ENCODE results near the gene DNM2. TPM values are rescaled to one million over a fixed set of nuclear protein-coding genes. Genes with fewer than 3 reads are reported as not detected.

The DNM2 gene
- total RNA-seq, 1 donor from 2014 or later, result 156 TPM

GRCh38 chr19:10699650-10700335 lies 18.1 kb upstream of the DNM2 start:
- no peaks in the 10 kb centered on the region for H3K27me3 ChIP-seq (ENCODE audit: low read depth)
- no peaks in the 10 kb centered on the region for H3K9me3 ChIP-seq (replicated peaks)
- H3K4me3 ChIP-seq, result no peak overlapping the region
- intact Hi-C loops (cut with micrococcal nuclease), result no loop called here
- TF ChIP-seq CTCF (IDR thresholded peaks at IDR 0.05; ENCODE audit: borderline replicate concordance), result peak; percentile 65
- peaks cover 33% of the 10 kb centered on the region for H3K4me1 ChIP-seq
- peaks cover 5% of the 10 kb centered on the region for H3K36me3 ChIP-seq
- no peak overlapping the region for H3K27ac ChIP-seq (replicated peaks)
- no peak for DNase-seq

- H3K4me3 ChIP-seq, result peak overlapping the region; percentile 94
- H3K36me3 ChIP-seq, result peaks cover 5% of the 10 kb centered on the region
These were observed 15.8 kb upstream of the DNM2 start for GRCh38 chr19:10701955-10702525.

GRCh38 chr19:10706990-10707389 lies 10.9 kb upstream of the DNM2 start:
- H3K4me3 ChIP-seq, result no peak overlapping the region
- H3K36me3 ChIP-seq, result peaks cover 27% of the 10 kb centered on the region
- H3K27me3 ChIP-seq (ENCODE audit: low read depth), result no peaks in the 10 kb centered on the region
- TF ChIP-seq CTCF (IDR thresholded peaks at IDR 0.05; ENCODE audit: borderline replicate concordance), result no peak
- no peak for DNase-seq
- no peak overlapping the region for H3K27ac ChIP-seq (replicated peaks)
- H3K4me1 ChIP-seq, result peaks cover 5% of the 10 kb centered on the region
- no peaks in the 10 kb centered on the region for H3K9me3 ChIP-seq (replicated peaks)
- intact Hi-C loops (cut with micrococcal nuclease), result no loop called here

More at GRCh38 chr19:10701955-10702525, 15.8 kb upstream of the DNM2 start:
- intact Hi-C loops (cut with micrococcal nuclease), result no loop called here
- Histone ChIP-seq H3K27ac (replicated peaks) (peak overlapping the region; percentile 84), H3K4me1 (peaks cover 18% of the 10 kb centered on the region), H3K27me3 (ENCODE audit: low read depth) (no peaks in the 10 kb centered on the region), H3K9me3 (replicated peaks) (no peaks in the 10 kb centered on the region)
- no peak for DNase-seq
- no peak for TF ChIP-seq CTCF (IDR thresholded peaks at IDR 0.05; ENCODE audit: borderline replicate concordance)

GRCh38 chr19:10707440-10707839 lies 10.4 kb upstream of the DNM2 start:
- no peak for DNase-seq

GRCh38 chr19:10708291-10708690 lies 9.6 kb upstream of the DNM2 start:
- Histone ChIP-seq H3K36me3 (peaks cover 38% of the 10 kb centered on the region), H3K9me3 (replicated peaks) (no peaks in the 10 kb centered on the region), H3K27ac (replicated peaks) (no peak overlapping the region), H3K4me3 (no peak overlapping the region), H3K4me1 (no peaks in the 10 kb centered on the region), H3K27me3 (ENCODE audit: low read depth) (no peaks in the 10 kb centered on the region)
- DNase-seq, result no peak
- intact Hi-C loops (cut with micrococcal nuclease), result no loop called here
- TF ChIP-seq CTCF (IDR thresholded peaks at IDR 0.05; ENCODE audit: borderline replicate concordance), result no peak

More at GRCh38 chr19:10707440-10707839, 10.4 kb upstream of the DNM2 start:
- no peak for TF ChIP-seq CTCF (IDR thresholded peaks at IDR 0.05; ENCODE audit: borderline replicate concordance)
- intact Hi-C loops (cut with micrococcal nuclease), result no loop called here
- no peaks in the 10 kb centered on the region for H3K9me3 ChIP-seq (replicated peaks)
- H3K36me3 ChIP-seq, result peaks cover 31% of the 10 kb centered on the region
- H3K27ac ChIP-seq (replicated peaks), result no peak overlapping the region
- no peaks in the 10 kb centered on the region for H3K27me3 ChIP-seq (ENCODE audit: low read depth)
- peaks cover under 1% of the 10 kb centered on the region for H3K4me1 ChIP-seq
- no peak overlapping the region for H3K4me3 ChIP-seq

Data from left ventricle myocardium inferior (tissue), 1 donor.